SK-N-SH treated with all-trans-retinoic acid at 6 μM for 48 hours (cell line): ENCODE data around the gene USP15.
A peak's percentile ranks its signal among the peaks of the same experiment; 100 is the strongest.

Source experiments
- ATAC-seq: fragments of 200-7000 bp; cut with Tn5 transposase; 3 replicates; pipeline ENCODE4 v1.9.1; 2020; ENCODE audit warnings: mild to moderate bottlenecking, moderate library complexity
- ARNTL ChIP-seq: fragments of 450-650 bp; formaldehyde crosslinking; IDR thresholded peaks from 2 replicates; pipeline ENCODE4 v1.5.0; 2020; ENCODE audit warnings: low read depth, mild to moderate bottlenecking, moderate library complexity, borderline replicate concordance
- CREB5 ChIP-seq: fragments of 250-450 bp; sonication (Bioruptor Pico); IDR thresholded peaks from 2 replicates; pipeline ENCODE4 v1.5.1; 2020; ENCODE audit warnings: low read depth, mild to moderate bottlenecking, moderate library complexity
- CSDC2 ChIP-seq: fragments of 250-450 bp; sonication (Bioruptor Pico); IDR thresholded peaks from 2 replicates; pipeline ENCODE4 v1.5.0; 2020; ENCODE audit warnings: mild to moderate bottlenecking, moderate library complexity
- ESRRG ChIP-seq: fragments of 250-450 bp; sonication (Bioruptor Pico); IDR thresholded peaks from 2 replicates; pipeline ENCODE4 v1.6.1; 2021; ENCODE audit warnings: mild to moderate bottlenecking
- GLIS3 ChIP-seq: fragments of 250-450 bp; sonication (Bioruptor Pico); IDR thresholded peaks from 2 replicates; pipeline ENCODE4 v1.5.0; 2020; ENCODE audit warnings: mild to moderate bottlenecking, moderate library complexity
- ISL1 ChIP-seq: fragments of 250-450 bp; sonication (Bioruptor Pico); IDR thresholded peaks from 2 replicates; pipeline ENCODE4 v2.1.2; 2022; ENCODE audit warnings: mild to moderate bottlenecking, moderate library complexity
- OSR1 ChIP-seq: fragments of 250-450 bp; sonication (Bioruptor Pico); IDR thresholded peaks from 2 replicates; pipeline ENCODE4 v1.8.0; 2022; ENCODE audit warnings: moderate library complexity, mild to moderate bottlenecking, inconsistent platforms
- PATZ1 ChIP-seq: fragments of 250-450 bp; sonication (Bioruptor Pico); IDR thresholded peaks from 2 replicates; pipeline ENCODE4 v1.8.0; 2020; ENCODE audit warnings: mild to moderate bottlenecking, moderate library complexity, borderline replicate concordance
- PPARA ChIP-seq: fragments of 250-450 bp; sonication (Bioruptor Pico); IDR thresholded peaks from 2 replicates; pipeline ENCODE4 v1.5.0; 2020; ENCODE audit warnings: mild to moderate bottlenecking, borderline replicate concordance
- SNAI2 ChIP-seq: fragments of 250-450 bp; sonication (Bioruptor Pico); IDR thresholded peaks from 2 replicates; pipeline ENCODE4 v1.5.0; 2020; ENCODE audit warnings: mild to moderate bottlenecking, moderate library complexity
- TCF4 ChIP-seq: fragments of 250-450 bp; sonication (Bioruptor Pico); IDR thresholded peaks from 2 replicates; pipeline ENCODE4 v1.8.0; 2021; ENCODE audit warnings: mild to moderate bottlenecking, moderate library complexity, borderline replicate concordance
- TOX ChIP-seq: fragments of 250-450 bp; sonication (Bioruptor Pico); IDR thresholded peaks from 2 replicates; pipeline ENCODE4 v1.8.0; 2021; ENCODE audit warnings: mild to moderate bottlenecking, moderate library complexity, borderline replicate concordance
- ZC3H10 ChIP-seq: fragments of 250-450 bp; sonication (Bioruptor Pico); IDR thresholded peaks from 2 replicates; pipeline ENCODE4 v1.5.1; 2021; ENCODE audit warnings: mild to moderate bottlenecking, moderate library complexity
- ZFP3 ChIP-seq: fragments of 250-450 bp; sonication (Bioruptor Pico); IDR thresholded peaks from 2 replicates; pipeline ENCODE4 v1.5.0; 2020; ENCODE audit warnings: mild to moderate bottlenecking, moderate library complexity
- ZFP30 ChIP-seq: fragments of 450-650 bp; formaldehyde crosslinking; IDR thresholded peaks from 2 replicates; pipeline ENCODE4 v1.5.0; 2022; ENCODE audit warnings: mild to moderate bottlenecking, moderate library complexity
- ZNF565 ChIP-seq: fragments of 450-650 bp; formaldehyde crosslinking; conservative IDR thresholded peaks from 2 replicates; pipeline ENCODE4 v1.5.0; 2020; ENCODE audit warnings: low read depth, mild to moderate bottlenecking, moderate library complexity
- ZNF70 ChIP-seq: fragments of 450-650 bp; formaldehyde crosslinking; IDR thresholded peaks from 2 replicates; pipeline ENCODE4 v1.5.0; 2020; ENCODE audit warnings: mild to moderate bottlenecking, moderate library complexity
- ZNF8 ChIP-seq: fragments of 450-650 bp; formaldehyde crosslinking; IDR thresholded peaks from 2 replicates; pipeline ENCODE4 v1.5.0; 2020; ENCODE audit warnings: mild to moderate bottlenecking, moderate library complexity
- TF ChIP-seq, protein P1 (sequence below): fragments of 250-450 bp; sonication (Bioruptor Pico); IDR thresholded peaks from 2 replicates; pipeline ENCODE4 v1.5.1; 2021; ENCODE audit warnings: mild to moderate bottlenecking, moderate library complexity
- TF ChIP-seq, protein P2 (sequence below): fragments of 250-450 bp; sonication (Bioruptor Pico); IDR thresholded peaks from 2 replicates; pipeline ENCODE4 v1.5.0; 2020; ENCODE audit warnings: mild to moderate bottlenecking, moderate library complexity
- TF ChIP-seq, protein P3 (sequence below): fragments of 250-450 bp; sonication (Bioruptor Pico); IDR thresholded peaks from 2 replicates; pipeline ENCODE4 v1.8.0; 2021; ENCODE audit warnings: low read depth, mild to moderate bottlenecking, moderate library complexity, borderline replicate concordance

USP15 gene

DNA sequence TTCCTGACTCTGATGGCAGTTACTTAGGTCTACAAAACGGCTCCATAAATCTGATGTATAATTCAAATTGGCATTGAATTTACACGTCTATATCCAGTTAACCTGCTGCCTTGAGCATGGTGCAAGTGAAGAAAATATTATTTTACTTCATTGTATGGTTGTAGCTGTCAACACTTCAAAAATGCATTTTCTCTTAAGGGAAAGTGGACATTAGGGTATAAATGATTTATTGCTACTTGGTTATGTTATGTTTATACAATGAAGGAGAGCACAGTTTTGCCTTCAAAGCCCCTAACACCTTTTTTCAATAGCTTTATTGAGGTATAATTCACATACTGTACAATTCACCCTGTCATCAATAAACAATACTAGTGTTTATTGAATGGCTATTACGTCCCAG is 2.0 kb upstream of the USP15 start:
- ATAC-seq, result no peak
- no peak for TF ChIP-seq SNAI2 (CRISPR knock-in tag)
- TF ChIP-seq ZFP30 (CRISPR knock-in tag), result no peak
- TF ChIP-seq, protein P1, sequence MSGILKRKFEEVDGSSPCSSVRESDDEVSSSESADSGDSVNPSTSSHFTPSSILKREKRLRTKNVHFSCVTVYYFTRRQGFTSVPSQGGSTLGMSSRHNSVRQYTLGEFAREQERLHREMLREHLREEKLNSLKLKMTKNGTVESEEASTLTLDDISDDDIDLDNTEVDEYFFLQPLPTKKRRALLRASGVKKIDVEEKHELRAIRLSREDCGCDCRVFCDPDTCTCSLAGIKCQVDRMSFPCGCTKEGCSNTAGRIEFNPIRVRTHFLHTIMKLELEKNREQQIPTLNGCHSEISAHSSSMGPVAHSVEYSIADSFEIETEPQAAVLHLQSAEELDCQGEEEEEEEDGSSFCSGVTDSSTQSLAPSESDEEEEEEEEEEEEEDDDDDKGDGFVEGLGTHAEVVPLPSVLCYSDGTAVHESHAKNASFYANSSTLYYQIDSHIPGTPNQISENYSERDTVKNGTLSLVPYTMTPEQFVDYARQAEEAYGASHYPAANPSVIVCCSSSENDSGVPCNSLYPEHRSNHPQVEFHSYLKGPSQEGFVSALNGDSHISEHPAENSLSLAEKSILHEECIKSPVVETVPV, result no peak
- no peak for TF ChIP-seq CREB5 (CRISPR knock-in tag)
- TF ChIP-seq TCF4 (CRISPR knock-in tag), result no peak
- no peak for TF ChIP-seq ISL1 (CRISPR knock-in tag)
- TF ChIP-seq, protein P2, sequence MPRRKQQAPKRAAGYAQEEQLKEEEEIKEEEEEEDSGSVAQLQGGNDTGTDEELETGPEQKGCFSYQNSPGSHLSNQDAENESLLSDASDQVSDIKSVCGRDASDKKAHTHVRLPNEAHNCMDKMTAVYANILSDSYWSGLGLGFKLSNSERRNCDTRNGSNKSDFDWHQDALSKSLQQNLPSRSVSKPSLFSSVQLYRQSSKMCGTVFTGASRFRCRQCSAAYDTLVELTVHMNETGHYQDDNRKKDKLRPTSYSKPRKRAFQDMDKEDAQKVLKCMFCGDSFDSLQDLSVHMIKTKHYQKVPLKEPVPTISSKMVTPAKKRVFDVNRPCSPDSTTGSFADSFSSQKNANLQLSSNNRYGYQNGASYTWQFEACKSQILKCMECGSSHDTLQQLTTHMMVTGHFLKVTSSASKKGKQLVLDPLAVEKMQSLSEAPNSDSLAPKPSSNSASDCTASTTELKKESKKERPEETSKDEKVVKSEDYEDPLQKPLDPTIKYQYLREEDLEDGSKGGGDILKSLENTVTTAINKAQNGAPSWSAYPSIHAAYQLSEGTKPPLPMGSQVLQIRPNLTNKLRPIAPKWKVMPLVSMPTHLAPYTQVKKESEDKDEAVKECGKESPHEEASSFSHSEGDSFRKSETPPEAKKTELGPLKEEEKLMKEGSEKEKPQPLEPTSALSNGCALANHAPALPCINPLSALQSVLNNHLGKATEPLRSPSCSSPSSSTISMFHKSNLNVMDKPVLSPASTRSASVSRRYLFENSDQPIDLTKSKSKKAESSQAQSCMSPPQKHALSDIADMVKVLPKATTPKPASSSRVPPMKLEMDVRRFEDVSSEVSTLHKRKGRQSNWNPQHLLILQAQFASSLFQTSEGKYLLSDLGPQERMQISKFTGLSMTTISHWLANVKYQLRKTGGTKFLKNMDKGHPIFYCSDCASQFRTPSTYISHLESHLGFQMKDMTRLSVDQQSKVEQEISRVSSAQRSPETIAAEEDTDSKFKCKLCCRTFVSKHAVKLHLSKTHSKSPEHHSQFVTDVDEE (CRISPR knock-in tag), result no peak
- TF ChIP-seq ZNF70, result no peak
- no peak for TF ChIP-seq ARNTL (CRISPR knock-in tag)
- TF ChIP-seq ESRRG (CRISPR knock-in tag), result no peak
- TF ChIP-seq, protein P3, sequence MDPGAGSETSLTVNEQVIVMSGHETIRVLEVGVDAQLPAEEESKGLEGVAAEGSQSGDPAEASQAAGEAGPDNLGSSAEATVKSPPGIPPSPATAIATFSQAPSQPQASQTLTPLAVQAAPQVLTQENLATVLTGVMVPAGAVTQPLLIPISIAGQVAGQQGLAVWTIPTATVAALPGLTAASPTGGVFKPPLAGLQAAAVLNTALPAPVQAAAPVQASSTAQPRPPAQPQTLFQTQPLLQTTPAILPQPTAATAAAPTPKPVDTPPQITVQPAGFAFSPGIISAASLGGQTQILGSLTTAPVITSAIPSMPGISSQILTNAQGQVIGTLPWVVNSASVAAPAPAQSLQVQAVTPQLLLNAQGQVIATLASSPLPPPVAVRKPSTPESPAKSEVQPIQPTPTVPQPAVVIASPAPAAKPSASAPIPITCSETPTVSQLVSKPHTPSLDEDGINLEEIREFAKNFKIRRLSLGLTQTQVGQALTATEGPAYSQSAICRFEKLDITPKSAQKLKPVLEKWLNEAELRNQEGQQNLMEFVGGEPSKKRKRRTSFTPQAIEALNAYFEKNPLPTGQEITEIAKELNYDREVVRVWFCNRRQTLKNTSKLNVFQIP, result no peak
- no peak for TF ChIP-seq OSR1 (CRISPR knock-in tag)
- no peak for TF ChIP-seq GLIS3 (CRISPR knock-in tag)
- no peak for TF ChIP-seq CSDC2 (CRISPR knock-in tag)
- TF ChIP-seq ZFP3, result no peak
- no peak for TF ChIP-seq ZNF8

GRCh38 chr12:62258941-62259630 is 1.1 kb upstream of the USP15 start:
- TF ChIP-seq OSR1 (CRISPR knock-in tag) (no peak), ZNF565 (no peak), ZNF8 (no peak), CREB5 (CRISPR knock-in tag) (no peak), PATZ1 (CRISPR knock-in tag) (no peak), ZNF70 (no peak), CSDC2 (CRISPR knock-in tag) (no peak), ZC3H10 (CRISPR knock-in tag) (no peak), ZFP3 (no peak), PPARA (CRISPR knock-in tag) (no peak), SNAI2 (CRISPR knock-in tag) (no peak), TOX (CRISPR knock-in tag) (no peak), ESRRG (CRISPR knock-in tag) (no peak)
- TF ChIP-seq, protein P3, result no peak
- TF ChIP-seq, protein P2 (CRISPR knock-in tag), result no peak
- ATAC-seq, result peak; percentile 7; the same call in 1 of the 3 replicates
